ENCODE data around the gene POLR2J3. TPM values are rescaled to one million over a fixed set of nuclear protein-coding genes. Genes with fewer than 3 reads are reported as not detected.
"Not testable (repeated sequence)": the region's sequence is repeated elsewhere in the genome, so short reads cannot be mapped to it uniquely, and the experiment has no call there.

The POLR2J3 gene
- total RNA-seq, 2 donors from 2014 or later, result 36.3 to 68.0 TPM

DNA sequence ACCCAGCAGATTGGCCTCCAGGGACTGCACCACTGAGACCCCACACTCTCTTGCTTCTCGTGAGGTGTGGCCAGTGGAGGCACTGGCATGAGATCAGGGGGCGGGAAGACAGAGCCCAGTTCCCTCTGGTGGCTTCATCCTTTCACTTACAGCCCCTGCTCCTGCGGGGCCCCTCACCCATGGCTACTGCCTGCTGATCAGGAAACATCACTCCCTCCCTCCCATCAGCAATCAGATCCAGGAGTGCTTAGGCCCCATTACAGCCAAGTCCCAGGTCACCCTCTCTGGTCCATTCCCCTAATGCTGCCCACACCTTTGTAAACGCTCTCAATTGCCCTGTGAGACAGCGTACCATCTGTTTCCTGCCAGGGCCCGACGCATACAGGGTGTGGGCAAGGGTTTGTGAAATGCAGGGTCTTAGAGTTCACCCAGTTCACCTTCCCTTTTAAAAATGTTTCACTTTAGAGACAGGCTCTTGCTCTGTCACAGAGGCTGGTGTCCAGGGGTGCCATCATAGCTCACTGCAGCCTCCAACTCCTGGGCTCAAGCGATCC, 37.2 kb downstream of the POLR2J3 start:
- H3K27ac ChIP-seq; H3K4me3 ChIP-seq; H3K27me3 ChIP-seq (replicated peaks; ENCODE audit: insufficient read depth); DNase-seq (ENCODE audit: low spot score); ATAC-seq (ENCODE audit: insufficient number of reproducible peaks, low FRiP score, low read depth); H3K36me3 ChIP-seq; H3K4me1 ChIP-seq (ENCODE audit: control insufficient read depth in 1 of 2, low read depth in 2 of 2); H3K9me3 ChIP-seq: not testable (repeated sequence)

DNA sequence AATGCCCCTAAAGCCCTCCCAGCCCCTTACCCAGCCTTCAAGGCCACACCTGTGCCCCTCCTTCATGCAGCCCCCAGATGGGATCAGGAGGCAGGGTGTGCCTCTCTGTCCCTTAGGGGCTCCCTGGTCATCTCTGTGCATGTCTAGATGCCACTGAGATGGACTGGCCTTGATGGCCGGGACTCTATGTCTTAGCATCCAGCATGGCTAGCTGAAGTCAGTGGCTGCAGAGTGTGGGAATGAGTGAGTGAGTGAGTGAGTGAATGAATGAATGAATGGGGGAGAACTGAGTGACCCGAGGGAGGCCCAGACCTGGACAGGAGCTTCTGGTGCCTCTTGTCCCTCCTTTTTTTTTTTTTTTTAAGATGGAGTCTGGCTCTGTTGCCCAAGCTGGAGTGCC, 40.3 kb downstream of the POLR2J3 start:
- not testable (repeated sequence) for H3K36me3 ChIP-seq; ATAC-seq (ENCODE audit: insufficient number of reproducible peaks, low FRiP score, low read depth); H3K27me3 ChIP-seq (replicated peaks; ENCODE audit: insufficient read depth); H3K9me3 ChIP-seq; H3K4me1 ChIP-seq (ENCODE audit: control insufficient read depth in 1 of 2, low read depth in 2 of 2); H3K27ac ChIP-seq; H3K4me3 ChIP-seq; DNase-seq (ENCODE audit: low spot score)

DNA sequence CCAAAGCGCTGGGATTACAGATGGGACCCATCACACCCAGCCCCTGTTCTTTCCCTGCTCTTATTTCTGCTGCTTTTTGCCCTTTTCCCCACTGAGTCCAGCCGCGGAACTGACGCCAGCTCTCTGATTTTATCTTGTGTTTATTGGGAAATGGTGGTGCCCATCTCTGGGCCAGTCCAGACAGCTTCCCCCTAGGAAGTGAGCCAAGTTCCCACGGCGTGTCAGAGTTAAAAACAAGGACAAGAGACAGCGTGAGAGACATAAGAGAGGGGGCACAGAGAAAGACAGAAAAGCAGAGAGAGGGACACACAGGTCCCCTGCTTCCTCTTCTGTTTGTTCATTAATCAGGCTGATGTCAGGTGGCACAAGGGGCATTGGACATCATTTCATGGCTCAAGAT, 40.8 kb downstream of the POLR2J3 start:
- H3K36me3 ChIP-seq; H3K4me1 ChIP-seq (ENCODE audit: control insufficient read depth in 1 of 2, low read depth in 2 of 2); H3K4me3 ChIP-seq; H3K27ac ChIP-seq; H3K9me3 ChIP-seq; ATAC-seq (ENCODE audit: insufficient number of reproducible peaks, low FRiP score, low read depth); H3K27me3 ChIP-seq (replicated peaks; ENCODE audit: insufficient read depth); DNase-seq (ENCODE audit: low spot score): not testable (repeated sequence)

DNA sequence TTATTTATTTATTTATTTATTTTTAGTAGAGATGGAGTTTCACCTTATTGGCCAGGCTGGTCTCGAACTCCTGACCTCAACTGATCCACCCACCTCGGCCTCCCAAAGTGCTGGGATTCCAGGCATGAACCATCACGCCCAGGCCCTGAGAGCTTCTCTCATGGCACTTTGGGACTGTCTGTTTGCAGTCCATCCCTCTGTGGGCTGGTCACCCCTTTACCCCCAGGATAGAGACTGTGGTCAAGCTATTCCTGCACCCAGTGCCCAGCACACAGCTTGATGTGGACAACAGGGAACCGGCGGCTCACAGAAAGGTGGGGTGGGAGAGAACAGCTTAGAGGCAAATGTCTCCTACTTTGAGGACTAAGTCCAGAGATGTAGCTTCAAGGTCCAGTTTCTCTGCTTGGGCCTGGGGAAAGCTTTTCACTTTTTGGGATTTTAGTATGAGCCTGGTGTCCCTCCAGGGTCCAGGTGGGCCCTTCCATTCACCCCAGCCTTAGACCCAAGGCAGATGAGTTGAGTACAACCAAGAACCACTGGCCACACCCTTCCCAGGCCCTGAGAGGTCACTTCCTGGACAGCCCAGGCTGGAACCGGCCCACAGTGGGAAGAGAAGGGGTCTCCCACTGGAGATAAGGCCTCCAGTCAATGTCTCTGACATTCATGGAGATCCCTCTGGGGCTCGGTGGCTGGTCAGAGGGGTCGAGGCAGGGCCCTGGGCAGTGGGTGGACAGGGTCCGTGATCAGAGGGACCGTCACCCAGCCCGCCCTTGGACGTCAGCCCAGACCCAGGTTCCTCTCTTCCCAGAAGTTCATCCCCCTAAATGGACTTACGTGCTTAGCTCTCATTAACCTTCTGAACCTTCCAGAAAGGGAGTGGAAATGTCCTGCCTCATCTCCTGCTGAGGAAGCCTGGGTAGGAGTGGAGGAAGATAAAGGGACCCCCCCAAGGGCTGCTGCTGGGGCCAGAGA, 44.3 kb downstream of the POLR2J3 start:
- not testable (repeated sequence) for H3K9me3 ChIP-seq; H3K27me3 ChIP-seq (replicated peaks; ENCODE audit: insufficient read depth); H3K36me3 ChIP-seq; H3K27ac ChIP-seq; H3K4me3 ChIP-seq; DNase-seq (ENCODE audit: low spot score); H3K4me1 ChIP-seq (ENCODE audit: control insufficient read depth in 1 of 2, low read depth in 2 of 2); ATAC-seq (ENCODE audit: insufficient number of reproducible peaks, low FRiP score, low read depth)

DNA sequence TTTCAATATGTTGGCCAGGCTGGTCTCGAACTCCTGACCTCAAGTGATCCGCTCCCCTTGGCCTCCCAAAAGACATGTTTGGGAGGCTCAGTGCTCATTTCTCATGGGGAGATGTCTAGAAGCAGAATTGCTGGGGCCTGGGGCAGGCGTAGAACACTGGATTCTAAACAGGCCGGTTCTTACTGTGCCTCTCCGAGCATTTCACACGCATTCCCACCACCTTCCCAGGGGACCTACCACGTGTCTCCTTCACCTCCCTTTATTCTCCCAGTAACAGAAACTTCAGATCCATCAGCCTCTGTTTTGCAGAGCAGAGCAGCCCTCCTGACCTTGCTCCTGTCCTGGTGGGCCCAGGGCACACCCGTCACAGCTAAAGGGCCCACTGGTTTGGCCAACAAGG, 45.2 kb downstream of the POLR2J3 start:
- ATAC-seq (ENCODE audit: insufficient number of reproducible peaks, low FRiP score, low read depth); H3K27me3 ChIP-seq (replicated peaks; ENCODE audit: insufficient read depth); H3K27ac ChIP-seq; DNase-seq (ENCODE audit: low spot score); H3K9me3 ChIP-seq; H3K36me3 ChIP-seq; H3K4me3 ChIP-seq; H3K4me1 ChIP-seq (ENCODE audit: control insufficient read depth in 1 of 2, low read depth in 2 of 2): not testable (repeated sequence)

DNA sequence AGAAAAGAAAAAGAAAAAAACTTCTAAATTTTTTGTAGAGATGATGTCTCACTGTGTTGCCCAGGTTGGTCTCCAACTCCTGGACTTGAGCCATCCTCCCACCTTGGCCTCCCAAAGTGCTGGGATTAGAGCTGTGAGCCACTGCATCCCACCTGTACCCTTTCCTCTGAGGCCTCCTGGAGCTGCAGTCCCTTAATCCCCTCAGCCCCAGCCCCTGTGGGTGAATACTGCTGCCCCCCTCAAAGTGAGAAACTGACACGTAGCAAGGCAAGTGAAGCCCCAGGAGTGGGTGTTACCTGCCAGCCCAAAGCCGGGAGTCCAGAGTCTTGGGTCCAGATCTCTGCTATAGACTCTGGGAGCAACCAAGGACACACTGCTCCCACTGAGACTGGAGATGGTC, 47.6 kb downstream of the POLR2J3 start:
- not testable (repeated sequence) for H3K4me3 ChIP-seq; H3K27me3 ChIP-seq (replicated peaks; ENCODE audit: insufficient read depth); ATAC-seq (ENCODE audit: insufficient number of reproducible peaks, low FRiP score, low read depth); DNase-seq (ENCODE audit: low spot score); H3K36me3 ChIP-seq; H3K9me3 ChIP-seq; H3K4me1 ChIP-seq (ENCODE audit: control insufficient read depth in 1 of 2, low read depth in 2 of 2); H3K27ac ChIP-seq

DNA sequence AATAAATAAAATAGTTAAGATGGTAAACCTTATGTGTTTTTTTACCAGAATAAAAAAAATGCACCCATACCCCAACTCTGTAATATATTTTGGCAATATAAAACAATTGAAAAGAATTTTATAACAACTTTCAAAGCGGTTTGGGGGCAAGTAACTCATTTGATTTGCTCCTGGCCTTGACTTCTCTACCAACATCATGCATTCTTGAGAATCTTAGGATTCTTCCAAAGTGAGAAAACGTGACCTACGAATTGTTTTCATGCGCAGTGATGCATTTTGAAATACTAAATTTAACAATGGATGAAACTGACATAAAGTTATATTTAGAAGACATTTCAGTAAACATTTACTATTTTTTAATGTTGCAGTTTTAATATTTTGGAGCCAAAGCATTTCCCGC, 51.6 kb downstream of the POLR2J3 start:
- not testable (repeated sequence) for H3K27ac ChIP-seq; H3K4me3 ChIP-seq; H3K9me3 ChIP-seq; H3K27me3 ChIP-seq (replicated peaks; ENCODE audit: insufficient read depth); DNase-seq (ENCODE audit: low spot score); H3K36me3 ChIP-seq; ATAC-seq (ENCODE audit: insufficient number of reproducible peaks, low FRiP score, low read depth); H3K4me1 ChIP-seq (ENCODE audit: control insufficient read depth in 1 of 2, low read depth in 2 of 2)

DNA sequence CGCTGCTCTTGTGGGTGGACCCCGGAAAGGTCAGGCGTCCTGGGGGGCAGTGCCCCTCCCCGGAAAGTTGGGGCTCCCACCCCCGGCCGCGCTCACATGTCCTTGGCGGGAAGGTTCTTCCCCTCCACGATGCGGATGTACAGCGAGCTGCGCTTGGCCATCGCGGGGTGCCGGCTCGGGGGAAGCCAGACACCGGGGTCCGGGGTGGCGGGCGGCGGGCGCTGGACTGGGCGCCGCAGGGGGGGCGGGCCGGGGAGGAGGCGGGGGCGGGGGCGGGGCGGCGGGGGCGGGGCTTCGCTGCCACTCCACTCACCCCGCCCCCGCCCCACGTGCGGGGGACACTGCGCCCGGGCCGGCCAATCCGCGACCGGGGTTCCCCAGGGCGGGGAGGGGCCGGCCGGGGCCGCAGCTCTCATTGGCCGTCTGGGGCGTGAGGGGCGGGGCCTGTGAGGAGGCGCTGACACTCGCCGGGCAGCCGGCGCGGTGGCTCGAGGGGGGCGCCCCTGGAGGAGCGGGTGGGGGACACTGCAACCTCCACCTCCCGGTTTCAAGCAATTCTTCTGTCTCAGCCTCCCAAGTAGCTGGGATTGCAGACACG, 54.7 kb downstream of the POLR2J3 start, which contains the start of gene RASA4B:
RASA4B (minus strand) TSS at position 228 of the 598 bp plus-strand sequence; CDS start at position 161, 67 bp downstream.
- peak; percentile 56 for ATAC-seq (ENCODE audit: insufficient number of reproducible peaks, low FRiP score, low read depth)
- not testable (repeated sequence) for H3K4me1 ChIP-seq (ENCODE audit: control insufficient read depth in 1 of 2, low read depth in 2 of 2); H3K27ac ChIP-seq; H3K4me3 ChIP-seq; H3K36me3 ChIP-seq; H3K9me3 ChIP-seq; DNase-seq (ENCODE audit: low spot score); H3K27me3 ChIP-seq (replicated peaks; ENCODE audit: insufficient read depth)

Other genes starting within 250 kb of the POLR2J3 start
- gene SPDYE6, start 216.1 kb downstream of the POLR2J3 start, total RNA-seq, result not detected
- 10 to 100 TPM; 47.0 to 80.4 TPM for gene PRKRIP1, start 176.2 kb downstream of the POLR2J3 start, total RNA-seq
- 10 to 100 TPM; 33.4 to 37.6 TPM for gene ORAI2, start 139.0 kb downstream of the POLR2J3 start, total RNA-seq
- 10 to 100 TPM; 15.9 to 29.6 TPM for gene ALKBH4, start 107.7 kb downstream of the POLR2J3 start, total RNA-seq
- 10 to 100 TPM in 1 of 2 donors, 1 to 10 TPM in 1; 7.9 to 10.9 TPM for gene LRWD1, start 107.6 kb downstream of the POLR2J3 start, total RNA-seq
- 10 to 100 TPM; 10.7 to 22.9 TPM for gene POLR2J, start 93.7 kb downstream of the POLR2J3 start, total RNA-seq
- 10 to 100 TPM in 1 of 2 donors, 1 to 10 TPM in 1; 8.5 to 21.9 TPM for gene RASA4B, start 54.8 kb downstream of the POLR2J3 start, total RNA-seq
- gene UPK3BL2, start 28.9 kb downstream of the POLR2J3 start, total RNA-seq, result 10 to 100 TPM; 10.8 to 14.7 TPM
- not detected for gene SPDYE2, start 21.4 kb downstream of the POLR2J3 start, total RNA-seq
- 10 to 100 TPM; 42.8 to 82.3 TPM for gene RASA4, start 44.2 kb upstream of the POLR2J3 start, total RNA-seq
- 10 to 100 TPM; 39.0 to 45.2 TPM for gene UPK3BL1, start 70.2 kb upstream of the POLR2J3 start, total RNA-seq
- gene SPDYE2B, start 77.7 kb upstream of the POLR2J3 start, total RNA-seq, result not detected
- 10 to 100 TPM in 1 of 2 donors, 1 to 10 TPM in 1; 3.4 to 14.3 TPM for gene POLR2J2, start 99.1 kb upstream of the POLR2J3 start, total RNA-seq
- 10 to 100 TPM; 19.0 to 22.4 TPM for gene FAM185A, start 176.4 kb upstream of the POLR2J3 start, total RNA-seq

Measured in thoracic aorta (tissue), 2 donors.